Activated CD4-positive, alpha-beta T cell treated with anti-CD3 and anti-CD28 coated beads for 1 hour (primary cell): ENCODE measurements around the gene HMGCS1.
"Not testable (repeated sequence)": the region's sequence is repeated elsewhere in the genome, so short reads cannot be mapped to it uniquely, and the experiment has no call there.

ENCODE experiments used
- DNase-seq: peaks from one replicate; pipeline ENCODE4 v3.0.0-alpha.2; 2020

The HMGCS1 gene

GRCh38 chr5:43270645-43271044, 42.6 kb downstream of the HMGCS1 start:
- DNase-seq, result no peak

DNA sequence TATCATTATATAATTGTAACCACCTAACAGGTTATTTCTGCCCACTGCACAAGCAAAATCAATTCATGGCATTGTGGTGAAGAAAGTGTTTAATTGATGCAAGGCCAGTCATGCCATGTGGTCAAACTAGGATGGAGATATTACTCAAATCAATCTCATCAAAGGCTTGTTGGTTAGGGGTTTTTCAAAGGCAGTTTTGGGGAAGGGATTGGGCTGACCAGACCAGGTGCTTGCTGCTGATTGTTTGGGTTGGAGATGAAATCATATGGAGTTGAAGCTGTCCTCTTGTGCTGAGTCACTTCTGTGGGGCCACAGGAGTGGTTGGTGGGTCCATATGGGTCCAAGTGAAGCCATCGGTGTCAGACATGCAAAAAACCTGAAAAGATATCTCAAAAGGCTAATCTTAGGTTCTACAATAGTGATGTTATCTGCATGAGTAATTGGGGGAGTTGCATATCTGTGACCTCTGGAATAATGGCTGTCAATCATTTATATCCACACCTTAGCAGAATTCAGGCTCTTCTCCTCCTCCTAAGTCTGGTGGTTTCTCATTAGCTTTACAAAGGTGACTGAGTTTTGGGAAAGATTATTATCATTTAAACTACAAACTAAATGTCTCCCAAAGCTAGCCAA, 44.9 kb downstream of the HMGCS1 start:
- no peak for DNase-seq

DNA sequence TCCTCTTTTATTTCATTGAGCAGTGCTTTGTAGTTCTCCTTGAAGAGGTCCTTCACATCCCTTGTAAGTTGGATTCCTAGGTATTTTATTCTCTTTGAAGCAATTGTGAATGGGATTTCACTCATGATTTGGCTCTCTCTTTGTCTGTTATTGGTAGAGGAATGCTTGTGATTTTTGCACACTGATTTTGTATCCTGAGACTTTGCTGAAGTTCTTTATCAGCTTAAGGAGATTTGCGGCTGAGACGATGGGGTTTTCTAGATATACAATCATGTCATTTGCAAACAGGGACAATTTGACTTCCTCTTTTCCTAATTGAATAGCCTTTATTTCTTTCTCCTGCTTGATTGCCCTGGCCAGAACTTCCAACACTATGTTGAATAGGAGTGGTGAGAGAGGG, 50.9 kb downstream of the HMGCS1 start:
- not testable (repeated sequence) for DNase-seq

GRCh38 chr5:43258116-43258515, 55.1 kb downstream of the HMGCS1 start:
- DNase-seq, result no peak

DNA sequence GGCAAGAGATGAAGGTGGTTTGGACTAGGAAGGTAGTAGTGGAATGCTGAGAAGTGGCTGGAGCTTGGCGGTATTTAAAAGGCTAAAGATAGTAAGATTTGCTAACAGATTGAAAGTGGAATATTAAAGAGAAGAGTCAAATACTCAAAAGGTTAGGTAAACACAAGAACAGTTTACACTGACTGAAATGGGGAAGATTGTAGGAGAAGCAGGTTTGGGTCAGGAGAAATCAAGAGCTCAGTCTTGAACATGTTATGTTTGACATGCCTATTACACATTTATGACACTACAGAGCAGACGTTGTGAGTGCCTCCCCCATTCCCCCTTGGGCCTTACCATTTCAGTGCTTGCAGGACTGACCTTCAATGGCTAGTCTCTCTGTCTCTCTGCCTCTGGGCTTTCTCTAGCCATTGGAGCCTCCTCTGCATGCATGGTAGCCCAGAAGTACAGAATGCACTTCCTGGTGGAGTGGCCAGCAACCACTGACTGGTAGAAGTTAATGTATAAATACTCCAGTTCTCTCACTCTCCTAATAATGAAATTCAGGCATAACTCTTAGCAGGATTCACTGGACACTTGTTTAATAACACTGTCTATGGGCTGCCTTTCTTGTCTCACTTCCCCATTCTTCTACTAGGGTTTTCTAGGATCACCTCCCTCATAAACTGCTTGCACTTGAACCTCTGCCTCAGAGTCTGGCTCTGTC, 56.8 kb downstream of the HMGCS1 start:
- DNase-seq, result no peak

- no peak for DNase-seq
Measured at GRCh38 chr5:43255704-43256103, 57.5 kb downstream of the HMGCS1 start.

DNA sequence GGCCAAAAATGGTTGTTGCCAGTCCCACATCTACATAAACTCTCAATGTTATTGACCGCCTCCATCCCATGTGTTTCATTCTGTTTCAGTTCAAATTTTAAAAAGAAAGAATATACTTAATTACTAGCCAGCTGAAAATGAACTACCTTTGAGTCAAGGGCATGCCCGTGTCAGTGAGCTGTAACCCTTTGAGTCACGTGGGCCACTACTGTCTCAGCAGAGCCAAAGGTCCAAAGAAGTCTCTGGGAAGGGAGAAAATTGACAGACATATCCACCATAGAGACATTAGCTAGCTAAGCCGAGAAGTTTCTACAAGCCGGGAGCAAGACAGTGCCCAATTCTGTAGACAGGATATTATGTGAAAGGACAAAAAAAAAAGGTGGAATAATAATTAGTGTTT, 61.5 kb downstream of the HMGCS1 start:
- no peak for DNase-seq

DNA sequence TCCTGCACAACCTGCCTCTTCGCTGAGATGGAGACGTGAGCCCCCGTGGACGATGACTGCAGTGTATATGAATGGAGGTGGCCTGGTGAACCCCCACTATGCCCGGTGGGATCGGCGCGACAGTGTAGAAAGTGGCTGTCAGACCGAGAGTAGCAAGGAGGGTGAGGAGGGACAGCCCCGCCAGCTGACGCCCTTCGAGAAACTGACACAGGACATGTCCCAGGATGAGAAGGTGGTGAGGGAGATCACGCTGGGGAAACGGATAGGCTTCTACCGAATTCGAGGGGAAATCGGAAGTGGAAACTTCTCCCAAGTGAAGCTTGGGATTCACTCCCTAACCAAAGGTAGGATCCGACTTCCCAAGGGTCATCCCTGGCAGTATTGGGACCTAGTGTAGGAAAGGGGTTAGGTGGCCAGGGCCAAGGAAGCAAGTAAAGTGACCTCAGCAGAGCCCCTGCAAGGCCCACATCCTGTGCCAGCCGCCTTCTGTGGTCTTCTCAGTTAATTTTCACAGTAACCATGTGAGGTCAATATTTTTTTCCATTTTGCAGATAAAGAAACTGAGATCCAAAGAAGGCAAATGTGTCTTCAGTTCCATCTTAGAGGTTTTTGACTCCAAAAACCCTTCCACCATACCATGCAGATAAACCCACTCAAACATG, 67.4 kb downstream of the HMGCS1 start:
- no peak for DNase-seq

DNA sequence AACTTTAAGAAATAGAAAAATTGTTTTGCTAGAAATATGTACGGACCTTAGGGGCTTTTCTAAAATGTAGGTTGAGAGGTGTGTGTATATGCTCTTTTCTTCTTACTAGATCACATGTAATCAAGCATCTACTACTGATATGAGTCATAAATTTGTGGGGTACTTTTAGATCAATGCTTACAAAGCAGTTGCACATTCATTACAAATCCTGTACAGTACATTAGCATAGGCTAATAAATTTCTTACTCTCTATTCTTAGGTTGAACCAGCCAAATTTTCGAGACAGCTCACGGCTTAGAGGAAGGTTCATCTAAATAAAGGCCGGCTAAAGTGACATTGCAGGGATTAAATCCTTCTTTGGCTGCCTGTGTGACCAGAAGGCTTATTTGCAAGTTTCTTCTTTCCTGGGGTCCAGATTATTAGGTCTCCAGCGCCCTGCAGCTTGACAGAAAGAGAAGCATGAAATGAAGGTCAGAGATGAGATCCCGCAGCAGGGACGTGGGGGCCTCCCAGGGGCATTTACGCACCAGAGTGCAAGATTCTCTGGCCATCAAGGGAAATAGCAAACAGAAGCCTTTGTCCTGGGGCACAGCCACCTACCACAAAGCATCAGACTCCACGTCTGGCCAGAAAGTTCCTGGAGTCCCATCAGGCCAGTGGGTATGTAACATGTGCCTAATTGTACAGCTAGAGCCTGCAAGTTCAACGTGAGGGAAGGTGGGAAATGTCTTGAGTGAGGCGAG, 68.2 kb downstream of the HMGCS1 start:
- no peak for DNase-seq

GRCh38 chr5:43243270-43243669, 69.9 kb downstream of the HMGCS1 start:
- no peak for DNase-seq

- DNase-seq, result no peak
Measured at GRCh38 chr5:43242196-43242595, 71.0 kb downstream of the HMGCS1 start.
